Measurements from ENCODE around the gene NARS2.

GRCh38 chr11:78575478-78575877 is 814 bp upstream of the NARS2 start:
- TF ChIP-seq CTCF (IDR thresholded peaks at IDR 0.05; ENCODE audit: insufficient read depth, low read length, poor library complexity, severe bottlenecking) (no peak), EZH2phosphoT487 (conservative IDR thresholded peaks at IDR 0.05; ENCODE audit: low read length) (no peak)

Data from SU-DHL-6 (cell line).